Fibroblast of the aortic adventitia (primary cell): ENCODE results near the gene COX7B. TPM values are rescaled to one million over a fixed set of nuclear protein-coding genes. Genes with fewer than 3 reads are reported as not detected.

ENCODE experiments used
- DNase-seq: peaks from one replicate; pipeline ENCODE4 v3.0.0-alpha.2; 2010; ENCODE audit warnings: low read depth
- H3K4me3 ChIP-seq: 2 replicates; pipeline ENCODE4 v1.5.1; 2011; ENCODE audit warnings: low read depth, mild to moderate bottlenecking, control low read depth, low read length, moderate library complexity
- CTCF ChIP-seq: IDR thresholded peaks from 2 replicates; pipeline ENCODE4 v1.5.1; 2011; ENCODE audit warnings: mild to moderate bottlenecking, low read length, control low read depth, inconsistent platforms; ENCODE audit not compliant: insufficient read depth
- small RNA-seq: library from RNA; depleted of rRNA; stranded (forward); fragments of <200 nt; gene quantifications from one replicate; pipeline ENCODE3, GENCODE V24; 2012
- total RNA-seq: library from RNA; depleted of rRNA; stranded (reverse); fragments of >200 nt; gene quantifications from 2 replicates; pipeline ENCODE4 v1.2.3, GENCODE V29; 2012; ENCODE audit warnings: low replicate concordance

The COX7B gene
- total RNA-seq, 1 donor: 396 TPM

DNA sequence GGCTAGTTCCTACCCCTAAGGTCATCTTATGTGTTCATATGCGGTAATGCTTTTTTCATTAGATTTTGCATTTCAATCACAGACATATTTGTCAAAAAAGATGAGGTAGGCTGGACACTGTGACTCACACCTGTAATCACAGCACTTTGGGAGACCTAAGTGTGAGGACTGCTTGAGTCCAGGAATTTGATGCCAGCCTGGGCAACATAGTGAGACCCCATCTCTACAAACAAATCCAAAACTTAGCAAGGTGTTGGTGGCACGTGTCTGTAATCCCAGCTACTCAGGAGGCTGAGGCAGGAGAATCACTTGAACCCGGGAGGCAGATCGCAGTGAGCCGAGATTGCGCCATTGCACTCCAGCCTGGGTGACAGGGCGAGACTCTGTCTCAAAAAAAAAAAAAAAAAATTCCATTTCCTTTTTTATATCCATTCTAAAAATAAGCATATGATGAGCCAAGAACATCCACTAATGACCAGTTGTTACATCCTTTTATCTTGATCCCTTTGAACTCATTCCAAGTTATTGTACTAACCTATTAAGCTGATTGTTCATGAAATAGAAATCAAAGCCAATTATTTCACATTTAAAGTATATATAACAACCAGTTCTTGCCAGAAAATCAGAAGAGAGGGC is 46.8 kb downstream of the COX7B start:
- no peak for TF ChIP-seq CTCF
- H3K4me3 ChIP-seq: no peak overlapping the region
- DNase-seq: no peak

DNA sequence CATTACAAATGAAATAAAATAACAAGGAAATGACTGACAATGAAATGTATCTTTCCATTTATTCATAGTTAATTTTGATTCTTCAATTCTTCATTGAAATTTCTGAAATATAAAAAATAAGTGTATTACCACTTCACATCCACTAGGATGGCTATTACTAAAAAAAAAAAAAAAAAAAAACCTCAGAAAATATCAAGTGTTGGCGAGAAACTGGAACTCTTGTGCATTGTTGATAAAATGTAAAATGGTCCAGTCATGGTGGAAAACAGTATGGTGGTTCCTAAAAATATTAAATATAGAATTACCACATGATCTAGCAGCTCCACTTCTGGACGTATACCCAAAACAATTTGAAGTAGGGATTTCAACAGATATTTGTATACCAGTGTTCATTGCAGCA is 47.3 kb downstream of the COX7B start:
- H3K4me3 ChIP-seq: no peak overlapping the region
- peak; percentile 18 for TF ChIP-seq CTCF
- DNase-seq: no peak

DNA sequence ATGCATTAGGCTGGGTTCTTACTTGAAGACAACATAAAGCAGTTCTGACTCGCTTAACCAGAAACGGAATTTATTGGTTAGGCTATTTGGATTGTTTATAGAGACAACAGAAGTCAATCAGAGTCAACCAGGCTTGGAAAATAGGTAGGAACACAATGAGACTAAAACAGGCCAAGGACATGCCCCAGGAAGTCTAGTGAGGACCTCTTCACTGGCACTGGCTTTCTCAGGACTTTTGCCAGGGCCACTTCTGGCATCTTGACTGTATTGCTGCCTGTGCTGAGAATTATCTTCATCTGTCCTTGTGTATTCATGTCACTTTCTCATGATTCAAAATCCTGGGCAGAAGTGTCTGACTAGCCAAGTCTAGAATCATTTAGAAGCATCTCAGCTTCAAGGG is 50.6 kb downstream of the COX7B start:
- no peak overlapping the region for H3K4me3 ChIP-seq
- no peak for DNase-seq
- no peak for TF ChIP-seq CTCF

DNA sequence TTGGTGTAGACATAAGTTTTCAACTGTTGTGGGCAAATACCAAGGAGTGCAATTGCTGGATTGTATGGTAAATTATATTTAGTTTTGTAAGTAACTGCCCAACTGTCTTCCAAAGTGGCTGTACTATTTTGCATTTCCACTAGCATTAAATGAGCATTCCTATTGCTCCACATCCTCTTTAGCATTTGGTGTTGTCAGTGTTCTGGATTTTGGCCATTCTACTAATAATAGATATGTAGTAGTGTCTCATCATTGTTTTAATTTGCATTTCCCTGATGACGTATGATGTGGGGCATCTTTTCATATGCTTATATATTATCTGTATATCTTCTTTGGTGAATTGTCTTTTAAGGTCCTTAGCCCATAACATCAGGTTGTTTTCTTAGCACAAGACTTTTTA is 52.9 kb downstream of the COX7B start:
- no peak for DNase-seq
- TF ChIP-seq CTCF: no peak

DNA sequence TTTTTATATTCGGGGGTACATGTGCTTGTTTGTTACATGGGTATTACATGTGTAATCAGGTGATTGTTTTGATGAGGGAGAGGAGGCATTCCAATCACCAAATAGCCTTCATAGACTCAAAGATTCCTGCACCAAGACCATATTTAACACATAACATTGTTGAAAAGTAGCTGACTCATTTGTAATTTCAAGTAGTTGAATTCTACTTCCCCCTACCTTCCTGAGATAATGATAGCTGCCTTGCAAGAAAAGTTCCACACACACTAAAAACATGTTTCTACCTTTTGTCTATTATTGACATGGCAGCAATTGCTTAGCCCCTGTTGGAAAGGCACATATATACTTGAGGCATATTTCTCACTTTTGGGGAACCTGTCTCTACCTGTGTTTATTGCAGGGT is 54.0 kb downstream of the COX7B start:
- DNase-seq: no peak
- no peak overlapping the region for H3K4me3 ChIP-seq
- TF ChIP-seq CTCF: no peak

More for the DNA sequence above, 52.9 kb downstream of the COX7B start:
- no peak overlapping the region for H3K4me3 ChIP-seq

GRCh38 chrX:77953708-77954107 is 54.4 kb downstream of the COX7B start:
- no peak overlapping the region for H3K4me3 ChIP-seq
- DNase-seq: peak; percentile 31
- no peak for TF ChIP-seq CTCF

Small RNAs within 50 kb of the gene (small RNA-seq; reads per million reads assigned to genes)
- gene RN7SL460P: not detected

Other genes with a start within 250 kb of the COX7B start
- gene ATRX, start 113.3 kb upstream of the COX7B start, total RNA-seq: 83.6 and 124 TPM in 2 replicates
- 70.6 and 119 TPM in 2 replicates for gene MAGT1, start 4.0 kb upstream of the COX7B start, total RNA-seq
- 10.9 and 20.0 TPM in 2 replicates for gene ATP7A, start 11.2 kb downstream of the COX7B start, total RNA-seq
- gene PGAM4, start 70.2 kb downstream of the COX7B start, total RNA-seq: not detected in 2 replicates
- 144 and 222 TPM in 2 replicates for gene PGK1, start 204.8 kb downstream of the COX7B start, total RNA-seq
- gene TAF9B, start 240.2 kb downstream of the COX7B start, total RNA-seq: 20.8 and 61.5 TPM in 2 replicates